ENCODE results near the gene HSPA9.

Gene HSPA9

GRCh38 chr5:138588013-138588788, 13.0 kb upstream of the HSPA9 start:
- Mint-ChIP-seq H3K9me3 (no peaks in the 10 kb centered on the region), H3K36me3 (ENCODE audit: low read depth) (no peaks in the 10 kb centered on the region), H3K4me1 (peaks cover 41% of the 10 kb centered on the region), H3K4me3 (no peak overlapping the region), H3K27me3 (ENCODE audit: low read depth) (no peaks in the 10 kb centered on the region), H3K27ac (no peak overlapping the region)
- TF ChIP-seq CTCF (IDR thresholded peaks at IDR 0.05; ENCODE audit: unreplicated experiment in 3 of 3) = no peak

GRCh38 chr5:138585157-138585556, 10.0 kb upstream of the HSPA9 start:
- TF ChIP-seq CTCF (IDR thresholded peaks at IDR 0.05; ENCODE audit: unreplicated experiment in 3 of 3) = no peak
- Mint-ChIP-seq H3K4me3 (no peak overlapping the region), H3K27ac (peak overlapping the region in 2 of 3 experiments; percentile 13 to 43), H3K36me3 (ENCODE audit: low read depth) (no peaks in the 10 kb centered on the region), H3K4me1 (peaks cover 27% of the 10 kb centered on the region), H3K27me3 (ENCODE audit: low read depth) (no peaks in the 10 kb centered on the region), H3K9me3 (no peaks in the 10 kb centered on the region)

- Mint-ChIP-seq H3K27ac (peak overlapping the region in 2 of 3 experiments; percentile 14 to 43), H3K4me1 (peaks cover 31% of the 10 kb centered on the region), H3K36me3 (ENCODE audit: low read depth) (no peaks in the 10 kb centered on the region), H3K27me3 (ENCODE audit: low read depth) (no peaks in the 10 kb centered on the region), H3K9me3 (no peaks in the 10 kb centered on the region), H3K4me3 (no peak overlapping the region)
- no peak for TF ChIP-seq CTCF (IDR thresholded peaks at IDR 0.05; ENCODE audit: unreplicated experiment in 3 of 3)
Measured at GRCh38 chr5:138583984-138584637, 8.9 kb upstream of the HSPA9 start.

GRCh38 chr5:138582959-138583358, 7.8 kb upstream of the HSPA9 start:
- Mint-ChIP-seq H3K27ac (no peak overlapping the region), H3K27me3 (ENCODE audit: low read depth) (no peaks in the 10 kb centered on the region), H3K9me3 (no peaks in the 10 kb centered on the region), H3K36me3 (ENCODE audit: low read depth) (no peaks in the 10 kb centered on the region), H3K4me3 (no peak overlapping the region), H3K4me1 (peaks cover 21% of the 10 kb centered on the region)
- no peak for TF ChIP-seq CTCF (IDR thresholded peaks at IDR 0.05; ENCODE audit: unreplicated experiment in 3 of 3)

- Mint-ChIP-seq H3K27ac (no peak overlapping the region), H3K4me3 (no peak overlapping the region), H3K36me3 (ENCODE audit: low read depth) (no peaks in the 10 kb centered on the region), H3K27me3 (ENCODE audit: low read depth) (no peaks in the 10 kb centered on the region), H3K9me3 (peaks cover 2% of the 10 kb centered on the region), H3K4me1 (peaks cover 30% of the 10 kb centered on the region)
- no peak for TF ChIP-seq CTCF (IDR thresholded peaks at IDR 0.05; ENCODE audit: unreplicated experiment in 3 of 3)
Measured at GRCh38 chr5:138580777-138581176, 5.6 kb upstream of the HSPA9 start.
